Measurements from ENCODE around the gene ROMO1.

- TF ChIP-seq EP300 (IDR thresholded peaks at IDR 0.05; ENCODE audit: borderline replicate concordance) (no peak), EGR1 (IDR thresholded peaks at IDR 0.05) (no peak), ZBTB7A (IDR thresholded peaks at IDR 0.05; ENCODE audit: low read depth) (no peak), CEBPB (IDR thresholded peaks at IDR 0.05) (no peak), FOXM1 (IDR thresholded peaks at IDR 0.05; ENCODE audit: borderline replicate concordance, low read depth) (no peak), MAX (IDR thresholded peaks at IDR 0.05) (no peak), YY1 (IDR thresholded peaks at IDR 0.05; ENCODE audit: low read depth) (no peak), TAF1 (IDR thresholded peaks at IDR 0.05; ENCODE audit: low read depth) (no peak), CREB1 (IDR thresholded peaks at IDR 0.05; ENCODE audit: low read depth) (no peak), RAD21 (IDR thresholded peaks at IDR 0.05; ENCODE audit: low read depth) (no peak)
Observed at GRCh38 chr20:35721621-35722020, 22.4 kb downstream of the ROMO1 start.
